ENCODE data around the gene SYNGR3.
A peak's percentile ranks its signal among the peaks of the same experiment; 100 is the strongest.

Gene SYNGR3

GRCh38 chr16:1978476-1979120 is 11.2 kb upstream of the SYNGR3 start:
- DNase-seq: no peak

GRCh38 chr16:1979271-1980029 is 10.3 kb upstream of the SYNGR3 start:
- DNase-seq: peak; percentile 80

DNA sequence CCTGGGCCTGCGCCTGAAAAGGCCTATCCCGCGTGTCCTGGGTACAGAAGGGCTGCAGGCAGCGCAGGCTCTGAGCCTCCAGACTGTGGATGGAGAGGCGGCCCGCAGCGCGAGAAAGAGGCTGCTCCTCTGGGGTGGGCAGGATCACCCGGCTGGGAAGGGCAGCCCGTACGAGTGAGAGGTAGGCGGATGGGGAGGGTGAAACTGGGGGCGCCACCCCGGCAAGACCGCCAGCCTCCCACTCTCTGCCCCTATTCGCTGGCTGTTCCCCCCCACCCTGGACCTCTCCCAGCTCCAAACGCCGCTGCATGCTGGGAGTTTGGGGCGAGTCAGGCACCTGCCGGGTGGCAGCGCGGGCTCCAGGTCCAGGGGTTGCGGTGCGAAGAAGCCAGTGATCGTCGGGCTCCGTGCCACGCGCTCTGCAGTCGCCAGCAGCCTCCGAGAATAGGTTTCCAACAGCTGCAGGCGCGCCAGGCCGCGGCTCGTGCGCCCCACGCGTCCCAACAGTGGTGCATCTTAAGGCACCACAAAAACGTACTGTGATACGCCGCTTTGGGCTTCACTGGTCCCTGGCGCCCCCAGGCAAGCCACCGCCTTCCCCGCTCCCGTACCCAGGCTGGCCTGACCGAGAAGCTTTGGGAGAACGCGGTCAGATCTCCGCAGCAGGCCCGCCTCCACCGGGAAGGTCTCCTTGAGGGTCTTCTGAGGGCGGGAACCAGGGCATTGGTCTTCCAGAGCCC is 9.6 kb upstream of the SYNGR3 start:
- DNase-seq: no peak

DNA sequence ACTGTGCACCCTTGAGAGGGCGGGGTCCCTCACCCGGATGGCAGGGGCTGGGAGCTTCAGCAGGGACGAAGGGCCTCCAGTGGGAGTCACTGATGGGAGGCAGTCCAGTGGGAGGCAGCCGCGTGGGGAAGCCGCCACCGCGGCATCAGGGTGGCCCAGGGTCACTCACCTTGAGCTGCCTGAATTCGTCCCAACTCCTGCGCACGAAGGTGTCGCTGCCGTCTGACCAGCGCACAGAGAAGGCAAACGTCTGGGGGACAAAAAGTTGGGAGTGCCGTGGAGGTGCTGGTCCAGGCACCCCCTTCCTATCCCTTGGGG is 9.0 kb upstream of the SYNGR3 start:
- no peak for DNase-seq

- no peak for DNase-seq
Observed at GRCh38 chr16:1981398-1981836, 8.4 kb upstream of the SYNGR3 start, which contains the start of gene NOXO1. Gene NOXO1, minus strand, starts transcription at chr16:1981469. Its CDS starts 290 bp downstream, at chr16:1981179.

DNA sequence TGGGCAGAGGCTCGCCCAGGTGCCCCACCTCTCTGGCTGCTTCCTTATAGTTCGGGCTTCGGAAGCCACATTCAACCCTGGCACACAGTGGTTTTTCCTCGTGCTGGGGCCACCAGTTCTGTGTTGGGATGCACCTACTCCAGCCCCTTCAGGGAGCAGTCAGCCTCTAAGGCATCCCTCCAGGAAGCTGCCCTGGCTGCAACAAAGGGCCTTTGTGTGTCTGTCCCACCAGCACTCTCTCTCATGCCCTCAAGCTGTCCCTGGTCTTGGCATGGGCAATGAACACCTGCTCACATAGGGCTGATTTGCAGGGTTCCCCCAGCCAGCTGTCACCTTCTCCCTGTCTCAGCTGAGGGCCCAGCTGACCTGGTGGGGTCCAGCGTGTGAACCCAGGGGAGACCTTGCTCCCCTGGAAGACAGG is 7.7 kb upstream of the SYNGR3 start:
- no peak for DNase-seq

DNA sequence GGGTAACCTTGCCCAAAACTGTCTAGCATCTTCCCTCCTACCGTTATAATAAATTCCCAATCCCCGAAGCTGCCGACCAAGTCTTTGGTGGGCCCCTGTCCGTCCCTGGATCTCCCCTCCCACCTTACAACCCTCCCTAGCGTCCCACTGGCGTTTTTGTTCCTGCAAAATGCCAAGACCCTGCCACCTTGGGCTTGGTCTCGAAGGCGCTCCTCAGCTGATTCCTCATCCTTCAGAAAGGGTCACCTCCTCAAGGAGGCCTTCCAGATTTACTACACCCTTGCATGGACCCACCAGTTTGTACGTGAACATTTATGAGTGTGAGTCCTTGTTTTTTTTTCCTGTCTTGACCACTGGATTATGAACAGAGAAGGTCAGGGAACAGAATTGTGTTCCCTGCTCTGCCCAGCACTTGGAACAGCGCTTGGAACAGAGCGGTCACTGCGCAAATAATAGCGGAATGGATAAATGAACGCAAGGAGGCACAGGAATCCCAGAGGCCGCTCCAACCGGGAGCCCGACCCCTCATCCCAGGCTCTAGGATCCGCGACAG is 6.7 kb upstream of the SYNGR3 start:
- no peak for DNase-seq

GRCh38 chr16:1983544-1984346 is 6.0 kb upstream of the SYNGR3 start, which contains the start of gene GFER:
Gene GFER, plus strand, starts transcription at chr16:1984193. Its CDS starts 26 bp downstream, at chr16:1984219.
- peak; percentile 89 for DNase-seq

GRCh38 chr16:1984347-1985225 is 5.2 kb upstream of the SYNGR3 start:
- no peak for DNase-seq

DNA sequence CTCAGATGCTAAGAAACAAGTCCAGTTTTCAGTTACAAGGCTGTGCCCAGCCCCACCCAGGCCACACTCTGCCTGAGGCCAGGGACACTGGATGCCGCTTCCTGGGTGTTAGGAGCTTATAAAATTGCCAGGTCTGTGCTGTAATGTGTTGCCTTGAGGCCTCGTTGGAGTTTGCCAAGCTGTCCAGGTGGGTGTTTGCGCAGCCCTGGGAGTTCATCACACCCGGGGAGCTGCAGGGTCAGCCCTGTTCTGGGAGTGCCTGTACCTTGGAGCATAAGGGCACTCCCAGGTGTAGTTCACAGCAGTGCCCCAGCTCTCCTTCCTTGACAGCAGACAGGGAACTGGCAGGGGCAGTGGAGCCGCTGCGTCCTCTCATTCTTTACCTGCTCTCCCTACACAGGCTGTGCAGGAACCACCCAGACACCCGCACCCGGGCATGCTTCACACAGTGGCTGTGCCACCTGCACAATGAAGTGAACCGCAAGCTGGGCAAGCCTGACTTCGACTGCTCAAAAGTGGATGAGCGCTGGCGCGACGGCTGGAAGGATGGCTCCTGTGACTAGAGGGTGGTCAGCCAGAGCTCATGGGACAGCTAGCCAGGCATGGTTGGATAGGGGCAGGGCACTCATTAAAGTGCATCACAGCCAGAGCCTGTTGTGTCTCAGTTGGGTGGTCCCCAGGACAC is 4.2 kb upstream of the SYNGR3 start:
- no peak for DNase-seq

DNA sequence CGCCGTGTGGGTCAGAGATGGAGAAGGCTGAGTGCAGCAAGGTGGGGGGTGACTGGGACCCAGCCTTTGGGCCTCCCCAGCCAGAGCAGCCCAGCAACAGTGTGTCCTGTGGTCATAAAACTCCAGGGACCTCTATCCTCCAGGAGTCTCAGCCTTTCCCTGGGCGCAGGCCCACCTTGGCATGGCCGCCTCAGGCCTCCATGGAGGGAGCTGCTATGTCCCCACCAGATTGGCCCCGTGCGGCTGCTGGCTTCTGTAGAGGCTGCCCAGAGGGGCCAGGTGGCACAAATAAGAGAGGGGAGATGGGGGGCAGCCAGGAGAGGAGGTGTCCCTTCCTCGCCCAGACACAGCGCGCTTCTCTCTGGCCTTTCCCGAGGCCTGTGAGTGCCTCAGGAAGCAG is 2.6 kb upstream of the SYNGR3 start:
- DNase-seq: no peak

GRCh38 chr16:1990101-1990350 is 256 bp downstream of the SYNGR3 start:
- DNase-seq: no peak

DNA sequence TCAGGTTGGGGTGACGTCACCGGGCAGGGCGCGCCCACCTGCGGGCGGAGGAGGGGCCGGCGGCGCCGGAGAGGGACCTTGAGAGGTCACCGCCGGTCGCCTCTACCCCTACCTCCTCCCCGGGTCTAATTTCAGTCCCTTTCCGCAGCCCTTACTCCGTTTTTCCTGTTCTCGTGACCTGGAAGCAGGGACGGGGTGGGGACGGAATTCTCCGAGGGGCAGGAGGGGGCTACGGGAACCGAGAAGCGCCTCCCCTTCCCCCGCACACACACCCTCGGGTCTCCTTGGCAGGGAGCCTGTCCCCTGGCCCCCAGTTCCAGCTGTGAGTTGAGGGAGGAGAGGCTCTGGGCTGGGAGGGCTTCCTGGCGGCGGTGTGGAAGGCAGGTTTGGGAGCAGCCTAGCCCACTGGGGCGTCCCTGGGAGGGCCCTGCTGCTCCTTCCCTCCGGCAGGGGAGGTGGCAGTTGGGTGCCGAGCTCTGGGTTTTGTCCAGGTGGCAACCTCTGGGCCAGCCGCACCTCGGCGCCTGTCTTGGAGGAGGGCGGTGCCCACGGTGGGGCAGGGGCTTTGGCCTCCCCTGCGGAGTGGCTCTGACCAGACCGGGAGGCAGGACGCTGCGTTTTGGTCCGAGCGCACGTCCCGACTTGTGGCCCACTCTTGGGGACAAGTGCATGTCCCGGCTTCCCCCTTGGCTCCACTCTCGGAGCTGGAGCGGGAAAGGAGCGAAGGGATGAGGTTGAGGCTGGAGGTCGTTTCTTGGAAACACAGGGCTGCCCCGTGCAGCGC is 773 bp downstream of the SYNGR3 start:
- DNase-seq: peak; percentile 82

GRCh38 chr16:1991135-1991551 is 1.4 kb downstream of the SYNGR3 start:
- DNase-seq: peak; percentile 79

GRCh38 chr16:1991588-1991947 is 1.8 kb downstream of the SYNGR3 start:
- DNase-seq: no peak

- peak; percentile 98 for DNase-seq
Observed at GRCh38 chr16:1991948-1992703, 2.4 kb downstream of the SYNGR3 start.

- DNase-seq: no peak
Observed at GRCh38 chr16:1992704-1993317, 3.0 kb downstream of the SYNGR3 start.

- DNase-seq: no peak
Observed at GRCh38 chr16:1993731-1994131, 4.0 kb downstream of the SYNGR3 start.
